DND-41 (cell line): ENCODE data around the gene PPEF1.
"Not testable (repeated sequence)": the region's sequence is repeated elsewhere in the genome, so short reads cannot be mapped to it uniquely, and the experiment has no call there.

Source experiments
- ATAC-seq: fragments of 200-7000 bp; cut with Tn5 transposase; 3 replicates; pipeline ENCODE4 v1.9.1; 2021; ENCODE audit warnings: low read depth; ENCODE audit not compliant: insufficient read depth
- DNase-seq: peaks from one replicate; pipeline ENCODE4 v3.0.0-alpha.2; 2020
- H2AFZ ChIP-seq: 2 replicates; pipeline ENCODE4 v1.6.0; 2012; ENCODE audit warnings: low read depth, low read length
- H3K27ac ChIP-seq: 2 replicates; pipeline ENCODE4 v1.5.1; 2012; ENCODE audit warnings: low read length, inconsistent platforms
- H3K27me3 ChIP-seq: fragments of 200-600 bp; sonication (generic); 2 replicates; pipeline ENCODE4 v1.6.0; 2012; ENCODE audit warnings: low read length, mild to moderate bottlenecking, inconsistent platforms; ENCODE audit not compliant: insufficient read depth, poor library complexity
- H3K36me3 ChIP-seq: 2 replicates; pipeline ENCODE4 v1.5.1; 2012; ENCODE audit warnings: low read length, inconsistent platforms; ENCODE audit not compliant: insufficient read depth
- H3K4me1 ChIP-seq: 2 replicates; pipeline ENCODE4 v1.5.1; 2012; ENCODE audit warnings: mild to moderate bottlenecking, low read length; ENCODE audit not compliant: insufficient read depth
- H3K4me2 ChIP-seq: 2 replicates; pipeline ENCODE4 v1.6.0; 2012; ENCODE audit warnings: mild to moderate bottlenecking, moderate library complexity, low read length, inconsistent platforms; ENCODE audit not compliant: insufficient read depth
- H3K4me3 ChIP-seq, 2 experiments: fragments of 200-600 bp in 1 of 2; shearing (Covaris generic) in 1 of 2; 2 replicates each; pipeline ENCODE4 v1.5.1; 2012 to 2016; ENCODE audit warnings: inconsistent platforms in 2 of 2, low read length in 2 of 2, mild to moderate bottlenecking in 2 of 2, low read depth in 1 of 2, moderate library complexity in 1 of 2
- H3K79me2 ChIP-seq: 2 replicates; pipeline ENCODE4 v1.6.0; 2012; ENCODE audit warnings: low read length, inconsistent platforms; ENCODE audit not compliant: insufficient read depth
- H3K9ac ChIP-seq: 2 replicates; pipeline ENCODE4 v1.6.0; 2012; ENCODE audit warnings: low read depth, mild to moderate bottlenecking, inconsistent platforms, low read length, moderate library complexity
- H3K9me3 ChIP-seq: 2 replicates; pipeline ENCODE4 v1.5.1; 2012; ENCODE audit warnings: low read length, moderate library complexity, mild to moderate bottlenecking, inconsistent platforms; ENCODE audit not compliant: insufficient read depth, severe bottlenecking
- H4K20me1 ChIP-seq: 2 replicates; pipeline ENCODE4 v1.6.0; 2012; ENCODE audit warnings: low read length; ENCODE audit not compliant: insufficient read depth
- CTCF ChIP-seq: IDR thresholded peaks from 2 replicates; pipeline ENCODE4 v1.5.1; 2012; ENCODE audit warnings: borderline replicate concordance, low read length, moderate library complexity, mild to moderate bottlenecking; ENCODE audit not compliant: poor library complexity, severe bottlenecking; ENCODE audit errors: extremely low read depth
- EZH2 ChIP-seq: IDR thresholded peaks from 3 replicates; pipeline ENCODE4 v1.6.1; 2012; ENCODE audit warnings: borderline replicate concordance, low read depth, mild to moderate bottlenecking, moderate library complexity, low read length, inconsistent platforms; ENCODE audit not compliant: severe bottlenecking

PPEF1 gene

GRCh38 chrX:18733287-18733686 lies 25.8 kb downstream of the PPEF1 start:
- Histone ChIP-seq H3K27me3 (no peaks in the 10 kb centered on the region), H3K9ac (no peak overlapping the region), H3K4me2 (no peak overlapping the region), H3K4me1 (no peaks in the 10 kb centered on the region), H3K36me3 (no peaks in the 10 kb centered on the region), H3K79me2 (no peaks in the 10 kb centered on the region), H2AFZ (no peak overlapping the region), H3K9me3 (no peaks in the 10 kb centered on the region), H3K4me3 (no peak overlapping the region), H3K27ac (no peak overlapping the region), H4K20me1 (no peaks in the 10 kb centered on the region)
- ATAC-seq = no peak
- DNase-seq = no peak
- no peak for TF ChIP-seq CTCF

- not testable (repeated sequence) for ATAC-seq, H3K27me3 ChIP-seq, DNase-seq, H4K20me1 ChIP-seq, H3K4me1 ChIP-seq, H3K27ac ChIP-seq, H3K4me2 ChIP-seq, H3K4me3 ChIP-seq, H3K36me3 ChIP-seq, H3K9ac ChIP-seq, H3K9me3 ChIP-seq, H3K79me2 ChIP-seq, H2AFZ ChIP-seq
Measured at GRCh38 chrX:18739609-18740008, 32.2 kb downstream of the PPEF1 start.

GRCh38 chrX:18748499-18748898 lies 41.1 kb downstream of the PPEF1 start:
- Histone ChIP-seq H2AFZ (no peak overlapping the region), H3K4me2 (no peak overlapping the region), H4K20me1 (no peaks in the 10 kb centered on the region), H3K4me3 (no peak overlapping the region), H3K36me3 (no peaks in the 10 kb centered on the region), H3K9ac (no peak overlapping the region), H3K27ac (no peak overlapping the region), H3K9me3 (no peaks in the 10 kb centered on the region), H3K79me2 (no peaks in the 10 kb centered on the region), H3K4me1 (no peaks in the 10 kb centered on the region), H3K27me3 (no peaks in the 10 kb centered on the region)
- no peak for DNase-seq
- ATAC-seq = no peak
- no peak for TF ChIP-seq CTCF
- TF ChIP-seq EZH2 = no peak

- ATAC-seq (no peak), DNase-seq (no peak)
- no peak overlapping the region for H3K4me3 ChIP-seq
- TF ChIP-seq CTCF (no peak), EZH2 (no peak)
- no peak overlapping the region for H3K27ac ChIP-seq
- no peaks in the 10 kb centered on the region for H3K4me1 ChIP-seq
- no peak overlapping the region for H3K4me2 ChIP-seq
- H2AFZ ChIP-seq = no peak overlapping the region
- H3K9ac ChIP-seq = no peak overlapping the region
- H4K20me1 ChIP-seq = no peaks in the 10 kb centered on the region
- no peaks in the 10 kb centered on the region for H3K27me3 ChIP-seq
- H3K79me2 ChIP-seq = no peaks in the 10 kb centered on the region
- no peaks in the 10 kb centered on the region for H3K9me3 ChIP-seq
- no peaks in the 10 kb centered on the region for H3K36me3 ChIP-seq
Measured at GRCh38 chrX:18753631-18754030, 46.2 kb downstream of the PPEF1 start.
